ENCODE results near the gene CNKSR1. TPM values are rescaled to one million over a fixed set of nuclear protein-coding genes. Genes with fewer than 3 reads are reported as not detected.
A peak's percentile ranks its signal among the peaks of the same experiment; 100 is the strongest.

Gene CNKSR1
- total and polyA plus RNA-seq, 2 of the 4 experiments (the other 2 are of a cell fraction): 0.43 TPM; not detected in 1

DNA sequence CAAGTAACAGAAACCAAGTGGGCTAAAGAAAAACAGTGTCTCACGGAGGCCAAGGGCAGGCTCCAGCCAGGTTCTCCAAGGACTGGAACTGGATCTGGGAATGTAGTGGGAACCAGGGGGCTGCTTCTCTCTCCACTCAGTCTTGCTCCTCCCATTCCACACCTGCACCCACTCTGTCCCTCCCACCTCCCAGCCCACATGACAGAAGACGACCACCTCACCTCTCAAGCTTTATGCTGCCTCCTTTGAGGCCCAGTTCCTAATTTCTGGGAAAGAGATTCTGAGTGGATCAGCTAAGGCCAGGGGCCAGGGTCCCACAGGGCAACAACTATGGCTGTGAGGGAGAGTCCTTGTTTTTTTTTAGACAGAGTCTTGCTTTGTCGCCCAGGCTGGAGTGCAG is 38.0 kb downstream of the CNKSR1 start:
- dilution Hi-C loops (cut with HindIII; ENCODE audit: low sequenced_read_pairs, unreplicated experiment) (no loop called here), intact Hi-C loops (cut with micrococcal nuclease) (no loop called here), in situ Hi-C loops (cut with MboI; ENCODE audit: low sequenced_read_pairs) (no loop called here)
- Histone ChIP-seq H3K4me2 (ENCODE audit: low read depth, low read length) (no peak overlapping the region), H3K14ac (replicated peaks; ENCODE audit: low read depth, low read length) (no peak overlapping the region), H3K36me3 (ENCODE audit: control insufficient read depth, insufficient read depth, low read length) (no peaks in the 10 kb centered on the region), H3K4me3 (ENCODE audit: insufficient read depth, low read depth, low read length) (no peak overlapping the region), H2AK5ac (ENCODE audit: low read depth, low read length) (no peak overlapping the region), H3K27ac (ENCODE audit: insufficient read depth, low read length) (no peak overlapping the region), H3K79me1 (ENCODE audit: low read depth in 1 of 2, low read length in 2 of 2) (no peaks in the 10 kb centered on the region), H2AK9ac (replicated peaks; ENCODE audit: low read depth, low read length, poor library complexity) (peak overlapping the region; percentile 65), H3K9me3 (ENCODE audit: control insufficient read depth, insufficient read depth, low read length) (no peaks in the 10 kb centered on the region), H2BK15ac (ENCODE audit: low read depth, low read length) (no peak overlapping the region), H3K56ac (ENCODE audit: extremely low read depth, insufficient read depth, low read length) (no peak overlapping the region), H2BK120ac (ENCODE audit: low read depth, low read length) (no peak overlapping the region), H4K8ac (ENCODE audit: low read depth in 2 of 2, low read length in 2 of 2) (no peak overlapping the region), H3K9ac (ENCODE audit: low read depth, low read length) (no peak overlapping the region), H2BK20ac (ENCODE audit: low read depth, low read length) (no peak overlapping the region), H3K4me1 (ENCODE audit: control insufficient read depth, insufficient read depth, low read length) (no peaks in the 10 kb centered on the region), H4K5ac (ENCODE audit: low read depth, low read length) (no peak overlapping the region), H2BK5ac (ENCODE audit: low read depth, low read length, poor library complexity, severe bottlenecking) (no peak overlapping the region), H3K27me3 (ENCODE audit: control insufficient read depth, insufficient read depth, low read length) (peaks cover 35% of the 10 kb centered on the region), H3K18ac (ENCODE audit: low read depth, low read length) (no peak overlapping the region), H4K20me1 (ENCODE audit: insufficient read depth, low read length) (no peaks in the 10 kb centered on the region), H4K91ac (ENCODE audit: insufficient read depth, low read depth, low read length) (no peak overlapping the region), H2AFZ (replicated peaks; ENCODE audit: low read length, poor library complexity) (no peak overlapping the region), H3K4ac (ENCODE audit: low read depth, low read length) (no peak overlapping the region), H3K9me1 (ENCODE audit: insufficient read depth, low read length) (no peaks in the 10 kb centered on the region), H3K23ac (ENCODE audit: low read depth, low read length) (no peak overlapping the region)
- ChIA-PET POLR2A (ENCODE audit: unreplicated experiment) (no interaction called here), CTCF (interaction anchor here (0.7 to 2.4 kb wide), 3 partner anchors 8 to 19 kb away, joined by 3 to 6 read pairs (median 3); partner anchors contain the start of gene CEP85)
- TF ChIP-seq MXI1 (IDR thresholded peaks at IDR 0.05; ENCODE audit: borderline replicate concordance, low read depth, low read length) (no peak), RFX5 (IDR thresholded peaks at IDR 0.05; ENCODE audit: low read depth, low read length) (no peak), RAD21 (IDR thresholded peaks at IDR 0.05; ENCODE audit: low read length) (no peak), CHD1 (IDR thresholded peaks at IDR 0.05; ENCODE audit: low read depth, low read length) (no peak), SMC3 (IDR thresholded peaks at IDR 0.05; ENCODE audit: low read depth, low read length) (no peak), BHLHE40 (IDR thresholded peaks at IDR 0.05; ENCODE audit: low read depth, low read length) (no peak), CEBPB (IDR thresholded peaks at IDR 0.05; ENCODE audit: low read depth, low read length) (no peak), NFE2L2 (IDR thresholded peaks at IDR 0.05; ENCODE audit: low read depth, low read length) (no peak), MAFK (IDR thresholded peaks at IDR 0.05; ENCODE audit: low read depth, low read length) (no peak), MAZ (IDR thresholded peaks at IDR 0.05; ENCODE audit: borderline replicate concordance, low read depth, low read length) (no peak), POLR2A (IDR thresholded peaks at IDR 0.05; ENCODE audit: low read depth, low read length) (no peak), RCOR1 (IDR thresholded peaks at IDR 0.05; ENCODE audit: insufficient replicate concordance, low read length) (no peak), FOS (IDR thresholded peaks at IDR 0.05; ENCODE audit: low read depth, low read length) (no peak)
- TF ChIP-seq, protein P1, sequence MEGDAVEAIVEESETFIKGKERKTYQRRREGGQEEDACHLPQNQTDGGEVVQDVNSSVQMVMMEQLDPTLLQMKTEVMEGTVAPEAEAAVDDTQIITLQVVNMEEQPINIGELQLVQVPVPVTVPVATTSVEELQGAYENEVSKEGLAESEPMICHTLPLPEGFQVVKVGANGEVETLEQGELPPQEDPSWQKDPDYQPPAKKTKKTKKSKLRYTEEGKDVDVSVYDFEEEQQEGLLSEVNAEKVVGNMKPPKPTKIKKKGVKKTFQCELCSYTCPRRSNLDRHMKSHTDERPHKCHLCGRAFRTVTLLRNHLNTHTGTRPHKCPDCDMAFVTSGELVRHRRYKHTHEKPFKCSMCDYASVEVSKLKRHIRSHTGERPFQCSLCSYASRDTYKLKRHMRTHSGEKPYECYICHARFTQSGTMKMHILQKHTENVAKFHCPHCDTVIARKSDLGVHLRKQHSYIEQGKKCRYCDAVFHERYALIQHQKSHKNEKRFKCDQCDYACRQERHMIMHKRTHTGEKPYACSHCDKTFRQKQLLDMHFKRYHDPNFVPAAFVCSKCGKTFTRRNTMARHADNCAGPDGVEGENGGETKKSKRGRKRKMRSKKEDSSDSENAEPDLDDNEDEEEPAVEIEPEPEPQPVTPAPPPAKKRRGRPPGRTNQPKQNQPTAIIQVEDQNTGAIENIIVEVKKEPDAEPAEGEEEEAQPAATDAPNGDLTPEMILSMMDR (conservative IDR thresholded peaks at IDR 0.05; ENCODE audit: low read depth, low read length): no peak
- TF ChIP-seq, protein P2, sequence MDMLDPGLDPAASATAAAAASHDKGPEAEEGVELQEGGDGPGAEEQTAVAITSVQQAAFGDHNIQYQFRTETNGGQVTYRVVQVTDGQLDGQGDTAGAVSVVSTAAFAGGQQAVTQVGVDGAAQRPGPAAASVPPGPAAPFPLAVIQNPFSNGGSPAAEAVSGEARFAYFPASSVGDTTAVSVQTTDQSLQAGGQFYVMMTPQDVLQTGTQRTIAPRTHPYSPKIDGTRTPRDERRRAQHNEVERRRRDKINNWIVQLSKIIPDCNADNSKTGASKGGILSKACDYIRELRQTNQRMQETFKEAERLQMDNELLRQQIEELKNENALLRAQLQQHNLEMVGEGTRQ (IDR thresholded peaks at IDR 0.05; ENCODE audit: low read depth, low read length): no peak
- TF ChIP-seq, protein P3, sequence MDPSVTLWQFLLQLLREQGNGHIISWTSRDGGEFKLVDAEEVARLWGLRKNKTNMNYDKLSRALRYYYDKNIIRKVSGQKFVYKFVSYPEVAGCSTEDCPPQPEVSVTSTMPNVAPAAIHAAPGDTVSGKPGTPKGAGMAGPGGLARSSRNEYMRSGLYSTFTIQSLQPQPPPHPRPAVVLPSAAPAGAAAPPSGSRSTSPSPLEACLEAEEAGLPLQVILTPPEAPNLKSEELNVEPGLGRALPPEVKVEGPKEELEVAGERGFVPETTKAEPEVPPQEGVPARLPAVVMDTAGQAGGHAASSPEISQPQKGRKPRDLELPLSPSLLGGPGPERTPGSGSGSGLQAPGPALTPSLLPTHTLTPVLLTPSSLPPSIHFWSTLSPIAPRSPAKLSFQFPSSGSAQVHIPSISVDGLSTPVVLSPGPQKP (IDR thresholded peaks at IDR 0.05; ENCODE audit: borderline replicate concordance, low read depth, low read length): no peak
- DNase-seq: no peak
- no peak for ATAC-seq (ENCODE audit: low read depth)
- BruUV-seq (replicated peaks): no TSS peak
- no CpG with 5 or more reads among the region's 3 CpGs for WGBS, 2 experiments (ENCODE audit: extremely low coverage in 2 of 2, insufficient read length in 1 of 2)

Measured in IMR-90 (cell line).